ENCODE measurements around the gene RAPGEF5.

Gene RAPGEF5

GRCh38 chr7:22275661-22276060 lies 81.3 kb downstream of the RAPGEF5 start:
- Histone ChIP-seq H2AFZ (no peak overlapping the region), H3K4me3 (ENCODE audit: low read depth, low read length) (no peak overlapping the region), H3K36me3 (ENCODE audit: control insufficient read depth, insufficient read depth, low read length) (no peaks in the 10 kb centered on the region), H3K9ac (no peak overlapping the region), H3K79me2 (peaks cover 3% of the 10 kb centered on the region), H3K27me3 (ENCODE audit: control insufficient read depth, insufficient read depth, low read length) (no peaks in the 10 kb centered on the region), H3K9me3 (ENCODE audit: control insufficient read depth, low read length) (no peaks in the 10 kb centered on the region), H3K4me2 (ENCODE audit: low read length) (no peak overlapping the region), H3K4me1 (peaks cover 2% of the 10 kb centered on the region), H3K27ac (no peak overlapping the region)
- no peak for TF ChIP-seq CTCF (IDR thresholded peaks at IDR 0.05)

DNA sequence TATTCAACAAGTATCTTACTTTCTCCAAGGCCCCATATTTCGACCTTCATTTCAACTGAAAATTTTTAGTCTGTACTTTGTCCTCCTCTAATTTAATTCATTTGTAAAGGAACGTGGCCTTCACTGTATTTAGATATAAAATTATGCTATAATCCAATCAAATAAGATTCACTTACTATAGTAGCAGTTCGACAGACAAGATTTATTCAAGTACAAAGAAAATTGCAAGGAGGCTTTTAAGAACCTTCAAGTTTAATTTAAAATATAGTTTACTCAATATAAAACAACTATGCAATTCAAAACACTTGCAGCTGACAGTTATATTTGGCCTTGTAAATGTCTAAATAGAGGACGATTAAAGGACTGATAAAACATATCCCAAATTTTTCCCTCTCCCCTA lies 85.6 kb downstream of the RAPGEF5 start:
- no peak for TF ChIP-seq CTCF (IDR thresholded peaks at IDR 0.05)
- H3K27me3 ChIP-seq (ENCODE audit: control insufficient read depth, insufficient read depth, low read length), result no peaks in the 10 kb centered on the region
- no peaks in the 10 kb centered on the region for H3K36me3 ChIP-seq (ENCODE audit: control insufficient read depth, insufficient read depth, low read length)
- no peaks in the 10 kb centered on the region for H3K79me2 ChIP-seq
- no peak overlapping the region for H3K4me3 ChIP-seq (ENCODE audit: low read depth, low read length)
- no peak overlapping the region for H3K9ac ChIP-seq
- H3K9me3 ChIP-seq (ENCODE audit: control insufficient read depth, low read length), result no peaks in the 10 kb centered on the region
- no peak overlapping the region for H2AFZ ChIP-seq
- no peak overlapping the region for H3K4me2 ChIP-seq (ENCODE audit: low read length)
- no peak overlapping the region for H3K27ac ChIP-seq
- no peaks in the 10 kb centered on the region for H3K4me1 ChIP-seq

GRCh38 chr7:22270371-22270770 lies 86.6 kb downstream of the RAPGEF5 start:
- TF ChIP-seq CTCF (IDR thresholded peaks at IDR 0.05), result no peak
- Histone ChIP-seq H3K9ac (no peak overlapping the region), H3K4me2 (ENCODE audit: low read length) (no peak overlapping the region), H3K36me3 (ENCODE audit: control insufficient read depth, insufficient read depth, low read length) (no peaks in the 10 kb centered on the region), H2AFZ (no peak overlapping the region), H3K4me1 (no peaks in the 10 kb centered on the region), H3K9me3 (ENCODE audit: control insufficient read depth, low read length) (no peaks in the 10 kb centered on the region), H3K27me3 (ENCODE audit: control insufficient read depth, insufficient read depth, low read length) (no peaks in the 10 kb centered on the region), H3K79me2 (no peaks in the 10 kb centered on the region), H3K27ac (no peak overlapping the region), H3K4me3 (ENCODE audit: low read depth, low read length) (no peak overlapping the region)

GRCh38 chr7:22269963-22270362 lies 87.0 kb downstream of the RAPGEF5 start:
- no peak overlapping the region for H3K27ac ChIP-seq
- H3K36me3 ChIP-seq (ENCODE audit: control insufficient read depth, insufficient read depth, low read length), result no peaks in the 10 kb centered on the region
- TF ChIP-seq CTCF (IDR thresholded peaks at IDR 0.05), result no peak
- H3K79me2 ChIP-seq, result no peaks in the 10 kb centered on the region
- no peak overlapping the region for H3K9ac ChIP-seq
- H3K4me3 ChIP-seq (ENCODE audit: low read depth, low read length), result no peak overlapping the region
- H3K9me3 ChIP-seq (ENCODE audit: control insufficient read depth, low read length), result no peaks in the 10 kb centered on the region
- no peak overlapping the region for H3K4me2 ChIP-seq (ENCODE audit: low read length)
- no peak overlapping the region for H2AFZ ChIP-seq
- no peaks in the 10 kb centered on the region for H3K4me1 ChIP-seq
- H3K27me3 ChIP-seq (ENCODE audit: control insufficient read depth, insufficient read depth, low read length), result no peaks in the 10 kb centered on the region

DNA sequence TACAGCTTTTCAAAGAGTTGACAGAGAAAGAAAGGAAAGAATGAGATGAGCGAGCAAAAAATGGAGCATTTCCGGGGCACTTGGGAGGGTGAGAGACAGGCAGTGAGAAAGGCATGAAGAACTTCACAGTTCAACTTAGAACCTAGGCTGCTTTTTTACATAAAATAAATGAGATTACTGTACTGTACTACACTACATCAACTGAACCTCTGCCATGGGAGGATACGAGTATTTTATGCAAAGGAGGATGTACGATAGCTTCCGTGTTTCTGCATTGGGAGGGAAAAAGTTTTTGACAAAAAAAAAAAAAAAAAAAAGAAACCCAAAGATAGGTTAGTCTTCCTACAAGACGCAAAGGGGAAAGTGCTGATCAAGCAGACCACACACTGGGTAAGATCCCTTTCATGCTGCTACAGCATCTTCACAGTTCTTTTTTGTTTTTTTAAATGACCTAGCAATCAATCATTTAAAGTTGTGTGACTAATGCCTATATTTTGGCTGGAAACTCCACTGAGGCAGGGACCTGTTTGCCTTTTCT lies 88.0 kb downstream of the RAPGEF5 start:
- Histone ChIP-seq H3K9me3 (ENCODE audit: control insufficient read depth, low read length) (no peaks in the 10 kb centered on the region), H3K4me2 (ENCODE audit: low read length) (no peak overlapping the region), H3K36me3 (ENCODE audit: control insufficient read depth, insufficient read depth, low read length) (no peaks in the 10 kb centered on the region), H3K4me3 (ENCODE audit: low read depth, low read length) (no peak overlapping the region), H3K4me1 (no peaks in the 10 kb centered on the region), H3K9ac (no peak overlapping the region), H3K27ac (no peak overlapping the region), H3K27me3 (ENCODE audit: control insufficient read depth, insufficient read depth, low read length) (no peaks in the 10 kb centered on the region), H2AFZ (no peak overlapping the region), H3K79me2 (no peaks in the 10 kb centered on the region)
- no peak for TF ChIP-seq CTCF (IDR thresholded peaks at IDR 0.05)

All from parathyroid adenoma (tissue), 2 donors.